Measurements from ENCODE around the gene SYT8. TPM values are rescaled to one million over a fixed set of nuclear protein-coding genes. Genes with fewer than 3 reads are reported as not detected.
"Not testable (repeated sequence)": the region's sequence is repeated elsewhere in the genome, so short reads cannot be mapped to it uniquely, and the experiment has no call there.

The SYT8 gene, protein sequence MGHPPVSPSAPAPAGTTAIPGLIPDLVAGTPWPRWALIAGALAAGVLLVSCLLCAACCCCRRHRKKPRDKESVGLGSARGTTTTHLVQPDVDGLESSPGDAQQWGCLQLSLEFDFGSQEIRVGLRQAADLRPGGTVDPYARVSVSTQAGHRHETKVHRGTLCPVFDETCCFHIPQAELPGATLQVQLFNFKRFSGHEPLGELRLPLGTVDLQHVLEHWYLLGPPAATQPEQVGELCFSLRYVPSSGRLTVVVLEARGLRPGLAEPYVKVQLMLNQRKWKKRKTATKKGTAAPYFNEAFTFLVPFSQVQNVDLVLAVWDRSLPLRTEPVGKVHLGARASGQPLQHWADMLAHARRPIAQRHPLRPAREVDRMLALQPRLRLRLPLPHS
- total RNA-seq: not detected

DNA sequence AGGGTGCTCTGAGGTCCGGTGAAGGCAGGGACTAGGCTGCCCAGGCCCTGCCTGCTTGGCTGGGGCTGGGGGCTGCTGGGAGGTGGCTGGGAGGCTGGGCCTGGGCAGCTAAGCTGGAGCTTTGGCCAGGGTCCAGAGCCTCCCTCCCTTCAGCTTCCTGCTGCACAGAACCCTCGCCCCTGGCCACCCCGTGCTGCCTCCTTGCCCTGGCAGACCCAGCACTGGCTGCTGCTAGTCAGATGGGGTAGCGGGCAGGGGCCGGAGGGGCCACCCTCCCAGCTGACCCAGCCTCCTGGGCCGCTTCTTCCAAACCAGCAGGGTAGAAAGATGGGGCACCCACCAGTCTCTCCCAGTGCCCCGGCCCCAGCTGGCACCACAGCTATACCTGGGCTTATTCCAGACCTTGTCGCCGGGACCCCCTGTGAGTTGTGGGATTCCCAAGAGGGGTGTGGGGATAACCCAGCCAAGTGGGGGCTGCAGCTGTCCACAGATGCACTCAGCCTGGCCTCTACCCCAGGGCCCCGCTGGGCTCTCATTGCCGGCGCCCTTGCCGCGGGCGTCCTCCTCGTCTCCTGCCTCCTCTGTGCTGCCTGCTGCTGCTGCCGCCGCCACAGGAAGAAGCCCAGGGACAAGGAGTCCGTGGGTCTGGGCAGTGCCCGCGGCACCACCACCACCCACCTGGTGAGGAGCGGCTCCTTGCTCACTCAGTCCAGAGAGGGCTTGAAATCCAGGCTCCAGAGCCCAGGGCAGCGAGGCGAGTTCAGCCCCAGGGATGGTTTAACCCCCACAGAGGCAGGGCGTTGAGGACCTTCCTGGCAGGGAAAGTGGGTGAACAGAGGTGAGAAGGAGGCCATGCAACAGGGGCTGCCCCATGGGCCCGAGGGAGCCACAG, at the start of gene SYT8:
Gene SYT8 (plus strand): TSS at position 212 of the 892 bp plus-strand sequence. CDS start 116 bp downstream, at position 328.
- peaks cover 3% of the 10 kb centered on the region for H3K27me3 Mint-ChIP-seq

DNA sequence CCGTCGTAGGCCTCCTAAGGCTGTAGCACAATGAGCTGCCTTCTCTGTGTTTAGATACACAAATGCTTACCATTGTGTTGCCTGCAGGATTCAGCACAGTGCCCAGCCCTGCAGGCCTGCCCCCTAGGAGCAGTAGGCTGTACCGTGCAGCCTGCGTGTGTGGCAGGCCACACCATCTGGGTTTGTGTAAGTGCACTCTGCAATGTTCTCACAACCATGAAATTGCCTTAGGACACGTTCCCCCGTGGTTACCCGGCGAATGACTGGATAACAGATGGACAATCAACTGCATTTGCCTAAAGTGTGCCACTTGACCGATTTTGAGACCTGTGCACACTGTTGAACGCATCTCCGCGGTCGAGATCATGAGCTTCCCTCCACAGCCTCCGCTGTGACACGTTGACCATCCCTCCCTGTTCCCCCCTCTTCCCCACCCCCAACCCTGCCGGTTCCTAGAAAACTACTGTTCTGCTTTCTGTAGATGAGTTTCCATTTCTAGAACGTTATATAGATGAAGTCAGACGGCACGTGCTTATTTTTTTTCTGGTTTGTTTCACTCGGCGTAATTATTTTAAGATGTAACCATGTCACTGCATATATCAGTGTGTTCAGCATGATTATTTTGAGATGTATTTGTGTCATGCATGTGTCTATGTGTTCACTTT, 48.9 kb upstream of the SYT8 start:
- no peak for ATAC-seq (replicated peaks)
- H3K9me3 Mint-ChIP-seq: no peaks in the 10 kb centered on the region
- H3K36me3 Mint-ChIP-seq (ENCODE audit: low read depth): no peaks in the 10 kb centered on the region
- H3K4me1 Mint-ChIP-seq: no peaks in the 10 kb centered on the region
- H3K27ac Mint-ChIP-seq: no peak overlapping the region
- H3K27me3 Mint-ChIP-seq: peaks cover 4% of the 10 kb centered on the region
- H3K4me3 Mint-ChIP-seq: no peak overlapping the region

More for the DNA sequence above, at the start of gene SYT8:
- no peaks in the 10 kb centered on the region for H3K9me3 Mint-ChIP-seq
- no peak for ATAC-seq (replicated peaks)
- no peak within 1 kb of the TSS for H3K27ac Mint-ChIP-seq
- no peak within 1 kb of the TSS for H3K4me3 Mint-ChIP-seq
- no peaks in the 10 kb centered on the region for H3K36me3 Mint-ChIP-seq (ENCODE audit: low read depth)
- H3K4me1 Mint-ChIP-seq: no peaks in the 10 kb centered on the region

DNA sequence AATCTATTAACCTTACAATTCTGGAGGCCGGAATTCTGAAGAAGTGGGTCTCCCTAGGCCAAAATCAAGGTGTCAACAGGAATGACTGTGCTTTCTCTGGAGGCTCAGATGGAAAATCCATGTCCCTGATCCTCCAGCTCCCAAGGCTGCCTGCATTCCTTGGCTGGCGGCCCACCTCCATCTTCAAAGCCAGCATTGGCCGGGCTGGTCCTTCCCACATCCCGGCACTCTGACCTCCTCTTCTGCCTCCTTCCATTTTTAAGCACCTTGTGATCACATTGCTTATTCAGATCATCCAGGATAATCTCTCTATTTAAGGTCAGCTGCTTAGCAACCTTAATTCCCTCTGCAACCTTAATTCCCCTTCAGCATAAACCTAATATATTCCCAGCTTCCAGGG, 48.3 kb upstream of the SYT8 start:
- Mint-ChIP-seq H3K27me3 (peaks cover 4% of the 10 kb centered on the region), H3K4me1 (no peaks in the 10 kb centered on the region), H3K9me3 (no peaks in the 10 kb centered on the region)

GRCh38 chr11:1791912-1792311, 42.9 kb upstream of the SYT8 start:
- no peak for ATAC-seq (replicated peaks)
- peaks cover 11% of the 10 kb centered on the region for H3K27me3 Mint-ChIP-seq
- H3K36me3 Mint-ChIP-seq (ENCODE audit: low read depth): no peaks in the 10 kb centered on the region
- H3K4me1 Mint-ChIP-seq: no peaks in the 10 kb centered on the region
- H3K9me3 Mint-ChIP-seq: no peaks in the 10 kb centered on the region
- no peak overlapping the region for H3K4me3 Mint-ChIP-seq
- H3K27ac Mint-ChIP-seq: no peak overlapping the region

More for the DNA sequence above, 48.3 kb upstream of the SYT8 start:
- Mint-ChIP-seq H3K4me3 (no peak overlapping the region), H3K27ac (no peak overlapping the region), H3K36me3 (ENCODE audit: low read depth) (no peaks in the 10 kb centered on the region)
- ATAC-seq (replicated peaks): no peak

GRCh38 chr11:1792461-1792860, 42.3 kb upstream of the SYT8 start:
- Mint-ChIP-seq H3K36me3 (ENCODE audit: low read depth) (no peaks in the 10 kb centered on the region), H3K9me3 (no peaks in the 10 kb centered on the region), H3K27ac (no peak overlapping the region), H3K4me3 (peak overlapping the region; percentile 55), H3K27me3 (peaks cover 12% of the 10 kb centered on the region), H3K4me1 (no peaks in the 10 kb centered on the region)
- no peak for ATAC-seq (replicated peaks)

- no peaks in the 10 kb centered on the region for H3K9me3 Mint-ChIP-seq
- H3K4me1 Mint-ChIP-seq: no peaks in the 10 kb centered on the region
- no peaks in the 10 kb centered on the region for H3K36me3 Mint-ChIP-seq (ENCODE audit: low read depth)
- no peak for ATAC-seq (replicated peaks)
- no peak overlapping the region for H3K27ac Mint-ChIP-seq
- H3K4me3 Mint-ChIP-seq: peak overlapping the region; percentile 55
- peaks cover 12% of the 10 kb centered on the region for H3K27me3 Mint-ChIP-seq
These were observed 41.7 kb upstream of the SYT8 start for GRCh38 chr11:1793081-1793480.

DNA sequence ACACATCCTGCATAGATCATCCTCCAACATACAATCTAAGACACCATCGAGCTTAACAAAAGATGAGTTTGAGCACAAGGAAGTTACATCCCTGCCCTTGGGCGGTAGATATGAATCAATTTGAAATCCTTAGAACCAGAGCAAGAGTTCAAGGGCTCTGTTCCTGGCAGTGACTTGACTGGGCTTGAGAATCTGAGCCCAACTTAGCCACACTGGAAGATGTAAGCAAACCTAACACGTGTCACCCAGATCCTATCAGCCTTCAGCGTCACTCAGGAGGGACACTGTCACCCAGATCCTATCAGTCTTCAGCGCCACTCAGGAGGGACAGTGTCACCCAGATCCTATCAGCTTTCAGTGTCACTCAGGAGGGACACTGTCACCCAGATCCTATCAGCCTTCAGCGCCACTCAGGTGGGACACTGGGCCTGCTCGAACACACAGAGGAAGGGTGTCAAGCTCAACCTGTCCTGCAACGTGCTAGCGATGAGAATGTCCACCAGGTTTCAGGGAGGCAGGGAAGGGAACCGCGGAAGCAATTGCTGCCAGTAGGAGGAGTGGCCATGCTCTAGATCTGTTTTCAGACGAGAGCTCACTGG, 38.3 kb upstream of the SYT8 start:
- no peaks in the 10 kb centered on the region for H3K36me3 Mint-ChIP-seq (ENCODE audit: low read depth)
- H3K4me1 Mint-ChIP-seq: no peaks in the 10 kb centered on the region
- H3K27me3 Mint-ChIP-seq: peaks cover 21% of the 10 kb centered on the region
- H3K4me3 Mint-ChIP-seq: no peak overlapping the region
- ATAC-seq (replicated peaks): no peak
- no peaks in the 10 kb centered on the region for H3K9me3 Mint-ChIP-seq
- H3K27ac Mint-ChIP-seq: no peak overlapping the region

GRCh38 chr11:1797391-1798125, 37.2 kb upstream of the SYT8 start:
- no peak overlapping the region for H3K4me3 Mint-ChIP-seq
- no peaks in the 10 kb centered on the region for H3K9me3 Mint-ChIP-seq
- H3K36me3 Mint-ChIP-seq (ENCODE audit: low read depth): no peaks in the 10 kb centered on the region
- H3K4me1 Mint-ChIP-seq: no peaks in the 10 kb centered on the region
- no peak overlapping the region for H3K27ac Mint-ChIP-seq
- peaks cover 20% of the 10 kb centered on the region for H3K27me3 Mint-ChIP-seq
- ATAC-seq (replicated peaks): no peak

- Mint-ChIP-seq H3K4me1 (no peaks in the 10 kb centered on the region), H3K27me3 (peaks cover 9% of the 10 kb centered on the region), H3K27ac (no peak overlapping the region), H3K4me3 (no peak overlapping the region), H3K9me3 (no peaks in the 10 kb centered on the region), H3K36me3 (ENCODE audit: low read depth) (no peaks in the 10 kb centered on the region)
- no peak for ATAC-seq (replicated peaks)
These were observed 31.5 kb upstream of the SYT8 start for GRCh38 chr11:1803246-1803645.

- not testable (repeated sequence) for H3K4me1 Mint-ChIP-seq; H3K36me3 Mint-ChIP-seq (ENCODE audit: low read depth); H3K27ac Mint-ChIP-seq; H3K9me3 Mint-ChIP-seq; ATAC-seq (replicated peaks); H3K4me3 Mint-ChIP-seq; H3K27me3 Mint-ChIP-seq
These were observed 30.8 kb upstream of the SYT8 start for GRCh38 chr11:1803835-1804519.

- H3K27ac Mint-ChIP-seq: no peak overlapping the region
- no peak for ATAC-seq (replicated peaks)
- no peaks in the 10 kb centered on the region for H3K4me1 Mint-ChIP-seq
These were observed 29.3 kb upstream of the SYT8 start for GRCh38 chr11:1805525-1805924.

DNA sequence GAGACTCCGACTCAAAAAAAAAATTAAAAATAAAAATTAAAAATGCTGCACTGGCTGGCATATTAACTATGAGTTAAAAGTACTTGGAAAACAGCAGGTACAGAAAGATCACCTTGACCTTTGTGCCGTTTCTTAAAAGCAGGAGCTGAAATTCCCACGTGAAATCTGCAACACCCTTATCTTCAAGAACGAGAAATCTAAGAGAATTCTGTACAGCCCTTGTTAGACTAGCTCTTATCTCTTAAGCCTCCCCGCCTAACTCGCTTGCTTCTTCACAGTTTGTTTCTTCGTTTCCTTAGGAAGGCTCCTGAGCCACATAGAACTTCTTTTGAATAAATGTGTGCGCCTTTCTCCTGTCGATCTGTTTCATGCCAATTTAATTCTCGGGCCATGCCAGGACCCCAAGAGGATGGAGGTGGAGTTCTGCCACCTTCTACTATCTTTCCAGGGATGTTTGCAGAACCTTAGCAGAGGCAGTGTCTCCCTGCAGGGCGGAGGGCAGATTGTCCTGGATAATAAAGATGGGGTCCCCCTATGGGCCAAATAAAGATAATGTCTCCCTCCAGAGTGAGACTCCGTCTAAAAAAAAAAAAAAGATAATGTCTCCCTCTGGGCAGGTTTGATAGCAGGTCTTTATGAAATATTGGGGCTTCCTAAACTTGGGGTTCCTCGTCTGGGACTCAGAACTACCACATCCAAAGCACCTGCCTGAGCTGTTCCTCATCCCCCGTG, 27.4 kb upstream of the SYT8 start:
- Mint-ChIP-seq H3K4me1 (no peaks in the 10 kb centered on the region), H3K36me3 (ENCODE audit: low read depth) (no peaks in the 10 kb centered on the region), H3K9me3 (no peaks in the 10 kb centered on the region), H3K4me3 (no peak overlapping the region), H3K27me3 (peaks cover 3% of the 10 kb centered on the region), H3K27ac (no peak overlapping the region)
- ATAC-seq (replicated peaks): no peak

More at GRCh38 chr11:1805525-1805924, 29.3 kb upstream of the SYT8 start:
- Mint-ChIP-seq H3K36me3 (ENCODE audit: low read depth) (no peaks in the 10 kb centered on the region), H3K9me3 (no peaks in the 10 kb centered on the region), H3K27me3 (peaks cover 12% of the 10 kb centered on the region), H3K4me3 (no peak overlapping the region)

- ATAC-seq (replicated peaks): no peak
- Mint-ChIP-seq H3K4me3 (no peak overlapping the region), H3K36me3 (ENCODE audit: low read depth) (no peaks in the 10 kb centered on the region), H3K27me3 (peaks cover 7% of the 10 kb centered on the region), H3K4me1 (no peaks in the 10 kb centered on the region), H3K9me3 (no peaks in the 10 kb centered on the region), H3K27ac (no peak overlapping the region)
These were observed 24.0 kb upstream of the SYT8 start for GRCh38 chr11:1810761-1811160.

All from activated T-helper 17 cell treated with anti-CD3 and anti-CD28 coated beads, Interleukin-2, amount 50 U/mL, for 72 hours (primary cell).